Ovary (tissue), 9 donors: ENCODE results near the gene RPL27A. TPM values are rescaled to one million over a fixed set of nuclear protein-coding genes. Genes with fewer than 3 reads are reported as not detected.

Experiments
- DNase-seq, 5 donors: peaks; one replicate each; pipeline ENCODE4 v3.0.0-alpha.2; 2019 to 2020
- H3K27ac ChIP-seq, 2 donors: fragments of 200-600 bp; one replicate each; pipeline versions ENCODE4 v1.5.1 to v1.8.0; 2019 to 2022
- H3K27me3 ChIP-seq: fragments of 200-600 bp; one replicate; pipeline ENCODE4 v1.8.0; 2022
- H3K36me3 ChIP-seq: fragments of 200-600 bp; sonication (generic); one replicate; pipeline ENCODE4 v1.5.1; 2019
- H3K4me1 ChIP-seq: one replicate; pipeline ENCODE4 v1.8.1; 2013; ENCODE audit warnings: mild to moderate bottlenecking, moderate library complexity; ENCODE audit not compliant: insufficient read depth
- H3K4me3 ChIP-seq: fragments of 200-600 bp; sonication (generic); one replicate; pipeline ENCODE4 v1.5.1; 2017
- H3K9me3 ChIP-seq, 2 donors: fragments of 200-600 bp in 1 of 2; sonication (generic) in 1 of 2; one replicate each; pipeline versions ENCODE4 v1.5.1 to v1.8.1; 2013 to 2019; ENCODE audit warnings: mild to moderate bottlenecking in 1 of 2, moderate library complexity in 1 of 2
- CTCF ChIP-seq, 3 donors: fragments of 450-650 bp in 2 of 3; fragments of 200-600 bp in 1 of 3; IDR thresholded peaks; one replicate each; pipeline versions ENCODE4 v1.5.1 to v1.8.0; 2016 to 2022; ENCODE audit warnings: antibody characterized with exemption in 3 of 3, mild to moderate bottlenecking in 1 of 3
- EP300 ChIP-seq: sonication (generic); formaldehyde crosslinking; IDR thresholded peaks from one replicate; pipeline ENCODE4 v1.6.1; 2017; ENCODE audit warnings: antibody characterized with exemption
- POLR2A ChIP-seq: fragments of 450-650 bp; IDR thresholded peaks from one replicate; pipeline ENCODE4 v1.6.1; 2017; ENCODE audit warnings: antibody characterized with exemption, mild to moderate bottlenecking, moderate library complexity
- WGBS, 3 donors: extraction: QIAGEN DNeasy Blood & Tissue Kit in 1 of 3; methylation state at CpG; one replicate each; pipeline versions ENCODE4 v1.1.5 to v1.1.7; 2013 to 2017; 5-methylcytosine and 5-hydroxymethylcytosine counted together
- intact Hi-C, 4 donors: fragments of 100-400 bp; cut with DNase I; formaldehyde crosslinking; loops; one replicate each; pipeline versions ENCODE4 v1.11.0 to v1.15.1; 2022 to 2023
- polyA plus RNA-seq, 2 donors: library from polyadenylated mRNA; stranded (reverse); fragments of 200-250 nt in 1 of 2; fragments of 350-450 nt in 1 of 2; fragmentation: Illumina TruSeq in 1 of 2; extraction: RNeasy Lipid Tissue Mini Kit (QIAGEN cat#74804) in 1 of 2; gene quantifications; one replicate each; pipeline ENCODE4 v1.2.3, GENCODE V29; 2013 to 2014
- total RNA-seq, 7 donors: library from RNA; depleted of rRNA in 2 of 7; stranded (reverse); fragments of >200 nt in 2 of 7; fragmentation: NEBNext Ultra II Directional in 3 of 7; extraction: Animal tissue kit (Norgen Biotek cat#: 25700) in 3 of 7; gene quantifications; one replicate each; pipeline versions ENCODE4 v1.1.0 to v1.2.4, GENCODE V29; 2016 to 2023
- donor health status: DM: no; HTN: no; CAD: no; lungs with moderate emphysema.
- donor health status: DM: no; HTN: no; CAD: no.
- donor health status: Bipolar disorder and iron deficiency.
- donor health status: DM: yes; HTN: yes; CAD: no.
- donor health status: DM: no; HTN: no; CAD: no.
- donor health status: DM: yes; HTN: yes; CAD: no.

RPL27A gene
- total and polyA plus RNA-seq, 9 donors, result 986 to 6,011 (median 2,159) TPM

GRCh38 chr11:8646873-8647272 lies 35.7 kb upstream of the RPL27A start:
- Histone ChIP-seq H3K9me3 (no peaks in the 10 kb centered on the region), H3K4me3 (no peak overlapping the region), H3K27ac (no peak overlapping the region), H3K36me3 (no peaks in the 10 kb centered on the region), H3K27me3 (no peaks in the 10 kb centered on the region), H3K4me1 (no peaks in the 10 kb centered on the region)
- no peak for DNase-seq
- intact Hi-C loops, result no loop called here
- no peak for TF ChIP-seq EP300
- no peak for TF ChIP-seq POLR2A
- 94 to 96% (median 96%) methylated on average over 4 of the region's 4 CpGs for WGBS, 3 donors

GRCh38 chr11:8649361-8649760 lies 33.2 kb upstream of the RPL27A start:
- TF ChIP-seq EP300 (no peak), CTCF (IDR thresholded peaks at IDR 0.05) (no peak)

GRCh38 chr11:8650401-8650990 lies 32.1 kb upstream of the RPL27A start:
- 97 to 100% (median 98%) methylated on average over 2 of the region's 2 CpGs for WGBS, 3 donors
- H3K36me3 ChIP-seq, result no peaks in the 10 kb centered on the region
- intact Hi-C loops, result no loop called here
- no peaks in the 10 kb centered on the region for H3K27me3 ChIP-seq
- H3K4me1 ChIP-seq, result no peaks in the 10 kb centered on the region
- H3K4me3 ChIP-seq, result no peak overlapping the region
- no peak for DNase-seq
- H3K27ac ChIP-seq, result no peak overlapping the region
- H3K9me3 ChIP-seq, result no peaks in the 10 kb centered on the region
- no peak for TF ChIP-seq EP300
- no peak for TF ChIP-seq POLR2A
- no peak for TF ChIP-seq CTCF (IDR thresholded peaks at IDR 0.05)

More at GRCh38 chr11:8649361-8649760, 33.2 kb upstream of the RPL27A start:
- 81 to 88% (median 82%) methylated on average over 2 of the region's 2 CpGs for WGBS, 3 donors
- Histone ChIP-seq H3K27me3 (no peaks in the 10 kb centered on the region), H3K4me3 (no peak overlapping the region), H3K4me1 (no peaks in the 10 kb centered on the region), H3K27ac (no peak overlapping the region), H3K9me3 (no peaks in the 10 kb centered on the region), H3K36me3 (no peaks in the 10 kb centered on the region)
- no peak for DNase-seq
- intact Hi-C loops, result no loop called here

GRCh38 chr11:8652140-8652539 lies 30.5 kb upstream of the RPL27A start:
- H3K27ac ChIP-seq, result no peak overlapping the region
- TF ChIP-seq POLR2A, result no peak
- intact Hi-C loops, result no loop called here
- no peaks in the 10 kb centered on the region for H3K27me3 ChIP-seq
- no peaks in the 10 kb centered on the region for H3K9me3 ChIP-seq
- no peak overlapping the region for H3K4me3 ChIP-seq
- H3K36me3 ChIP-seq, result no peaks in the 10 kb centered on the region
- no peak for DNase-seq
- WGBS, 3 donors, result 70 to 85% (median 82%) methylated on average over 3 of the region's 3 CpGs
- H3K4me1 ChIP-seq, result no peaks in the 10 kb centered on the region

GRCh38 chr11:8654503-8654902 lies 28.1 kb upstream of the RPL27A start:
- Histone ChIP-seq H3K27ac (no peak overlapping the region), H3K9me3 (no peaks in the 10 kb centered on the region), H3K4me3 (no peak overlapping the region), H3K4me1 (no peaks in the 10 kb centered on the region), H3K36me3 (no peaks in the 10 kb centered on the region), H3K27me3 (no peaks in the 10 kb centered on the region)
- intact Hi-C loops, result no loop called here
- no peak for TF ChIP-seq POLR2A
- no peak for TF ChIP-seq CTCF (IDR thresholded peaks at IDR 0.05)
- no peak for TF ChIP-seq EP300
- WGBS, 3 donors, result 61 to 71% (median 67%) methylated on average over 4 of the region's 4 CpGs
- no peak for DNase-seq
